ENCODE data around the gene SLAMF8. TPM values are rescaled to one million over a fixed set of nuclear protein-coding genes. Genes with fewer than 3 reads are reported as not detected.

SLAMF8 gene
- polyA plus RNA-seq, 1 experiment, result not detected

DNA sequence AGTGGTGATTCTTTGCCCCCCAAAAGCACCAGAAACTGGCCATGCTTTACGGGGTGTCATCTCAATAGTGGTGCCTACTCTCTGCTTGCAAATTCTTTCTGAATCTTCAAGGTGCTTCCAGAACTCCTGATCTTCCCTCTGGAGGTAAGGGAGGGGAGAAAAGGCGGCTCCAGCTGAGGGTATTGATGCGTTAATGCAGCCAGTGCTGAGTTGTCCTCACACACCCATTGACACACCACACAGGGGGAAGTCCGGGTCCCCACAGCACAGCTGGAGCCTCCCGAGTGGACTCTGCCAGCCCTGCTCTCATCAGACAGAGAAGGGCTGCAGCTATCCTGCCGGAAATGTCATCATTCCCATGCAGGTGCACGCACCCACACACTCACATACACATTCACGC, 34.5 kb downstream of the SLAMF8 start:
- no peak for DNase-seq (ENCODE audit: low read depth, low spot score)
- POLR2A ChIA-PET, result no interaction called here
- TF ChIP-seq, protein P1, sequence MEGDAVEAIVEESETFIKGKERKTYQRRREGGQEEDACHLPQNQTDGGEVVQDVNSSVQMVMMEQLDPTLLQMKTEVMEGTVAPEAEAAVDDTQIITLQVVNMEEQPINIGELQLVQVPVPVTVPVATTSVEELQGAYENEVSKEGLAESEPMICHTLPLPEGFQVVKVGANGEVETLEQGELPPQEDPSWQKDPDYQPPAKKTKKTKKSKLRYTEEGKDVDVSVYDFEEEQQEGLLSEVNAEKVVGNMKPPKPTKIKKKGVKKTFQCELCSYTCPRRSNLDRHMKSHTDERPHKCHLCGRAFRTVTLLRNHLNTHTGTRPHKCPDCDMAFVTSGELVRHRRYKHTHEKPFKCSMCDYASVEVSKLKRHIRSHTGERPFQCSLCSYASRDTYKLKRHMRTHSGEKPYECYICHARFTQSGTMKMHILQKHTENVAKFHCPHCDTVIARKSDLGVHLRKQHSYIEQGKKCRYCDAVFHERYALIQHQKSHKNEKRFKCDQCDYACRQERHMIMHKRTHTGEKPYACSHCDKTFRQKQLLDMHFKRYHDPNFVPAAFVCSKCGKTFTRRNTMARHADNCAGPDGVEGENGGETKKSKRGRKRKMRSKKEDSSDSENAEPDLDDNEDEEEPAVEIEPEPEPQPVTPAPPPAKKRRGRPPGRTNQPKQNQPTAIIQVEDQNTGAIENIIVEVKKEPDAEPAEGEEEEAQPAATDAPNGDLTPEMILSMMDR (IDR thresholded peaks at IDR 0.05; ENCODE audit: low read depth, low read length), result no peak
- H3K27ac ChIP-seq (ENCODE audit: low read depth, low read length), result no peak overlapping the region
- CTCF ChIA-PET, result interaction anchor here (1.2 kb wide), 1 partner anchor 62 kb away, joined by 3 read pairs; no protein-coding TSS in a partner anchor
- H3K4me3 ChIP-seq (ENCODE audit: low read depth, low read length), result no peak overlapping the region
- no peaks in the 10 kb centered on the region for H3K27me3 ChIP-seq (ENCODE audit: control insufficient read depth, insufficient read depth, low read length)
- no peaks in the 10 kb centered on the region for H3K9me3 ChIP-seq (ENCODE audit: control insufficient read depth, insufficient read depth, low read length)

DNA sequence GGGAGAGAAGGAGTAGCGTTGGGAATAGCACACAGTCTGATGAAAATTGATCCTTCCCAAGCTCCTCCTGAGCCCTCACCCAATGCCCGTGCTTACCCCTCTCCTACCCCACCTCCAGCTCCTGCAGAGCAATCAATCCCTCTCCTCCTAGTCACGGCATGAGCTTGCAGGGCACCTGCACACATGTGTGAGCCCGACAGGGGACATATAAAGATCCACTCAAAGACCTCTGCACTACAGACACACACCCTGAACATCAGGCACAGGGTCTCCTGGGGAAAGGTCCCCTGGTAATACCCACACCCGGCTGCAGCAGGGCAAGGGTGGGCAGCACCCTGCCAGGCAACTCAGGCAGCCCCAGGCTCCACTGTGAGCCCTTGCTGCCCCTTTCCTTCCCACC, 35.4 kb downstream of the SLAMF8 start:
- no peak for DNase-seq (ENCODE audit: low read depth, low spot score)
- TF ChIP-seq, protein P1 (IDR thresholded peaks at IDR 0.05; ENCODE audit: low read depth, low read length), result no peak
- Histone ChIP-seq H3K27ac (ENCODE audit: low read depth, low read length) (no peak overlapping the region), H3K27me3 (ENCODE audit: control insufficient read depth, insufficient read depth, low read length) (no peaks in the 10 kb centered on the region), H3K4me3 (ENCODE audit: low read depth, low read length) (no peak overlapping the region), H3K9me3 (ENCODE audit: control insufficient read depth, insufficient read depth, low read length) (no peaks in the 10 kb centered on the region)
- ChIA-PET POLR2A (no interaction called here), CTCF (no interaction called here)

DNA sequence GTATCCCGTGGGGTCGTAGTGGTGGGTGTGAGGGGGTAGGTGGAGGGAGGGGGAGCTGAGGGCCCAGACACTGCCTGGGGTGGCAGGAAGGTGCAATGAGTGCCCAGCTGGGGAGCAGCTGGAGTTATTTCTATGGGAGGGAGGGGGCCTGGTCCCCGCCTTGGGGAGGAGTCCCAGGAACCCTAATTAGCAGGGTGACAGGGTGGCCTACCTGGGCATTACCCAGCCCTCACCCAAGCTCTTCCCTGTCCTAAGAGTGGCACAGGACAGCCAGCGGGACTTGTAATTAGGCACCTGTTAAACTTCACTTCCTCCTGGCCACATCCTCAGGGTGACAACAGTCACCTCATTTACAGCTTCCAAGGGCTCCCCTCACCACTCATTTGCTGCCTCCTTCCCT, 35.9 kb downstream of the SLAMF8 start, which contains the start of gene VSIG8:
Gene VSIG8, minus strand, starts transcription at position 101 of the 400 bp plus-strand sequence. CDS start 136 bp downstream, outside the sequence.
- ChIA-PET POLR2A (interaction anchor here (0.6 kb wide), 1 partner anchor 21 kb away, joined by 3 read pairs; no protein-coding TSS in a partner anchor), CTCF (no interaction called here)
- no peak within 1 kb of the TSS for H3K27ac ChIP-seq (ENCODE audit: low read depth, low read length)
- DNase-seq (ENCODE audit: low read depth, low spot score), result no peak
- no peaks in the 10 kb centered on the region for H3K9me3 ChIP-seq (ENCODE audit: control insufficient read depth, insufficient read depth, low read length)
- no peaks in the 10 kb centered on the region for H3K27me3 ChIP-seq (ENCODE audit: control insufficient read depth, insufficient read depth, low read length)
- TF ChIP-seq, protein P1 (IDR thresholded peaks at IDR 0.05; ENCODE audit: low read depth, low read length), result no peak
- no peak within 1 kb of the TSS for H3K4me3 ChIP-seq (ENCODE audit: low read depth, low read length)

DNA sequence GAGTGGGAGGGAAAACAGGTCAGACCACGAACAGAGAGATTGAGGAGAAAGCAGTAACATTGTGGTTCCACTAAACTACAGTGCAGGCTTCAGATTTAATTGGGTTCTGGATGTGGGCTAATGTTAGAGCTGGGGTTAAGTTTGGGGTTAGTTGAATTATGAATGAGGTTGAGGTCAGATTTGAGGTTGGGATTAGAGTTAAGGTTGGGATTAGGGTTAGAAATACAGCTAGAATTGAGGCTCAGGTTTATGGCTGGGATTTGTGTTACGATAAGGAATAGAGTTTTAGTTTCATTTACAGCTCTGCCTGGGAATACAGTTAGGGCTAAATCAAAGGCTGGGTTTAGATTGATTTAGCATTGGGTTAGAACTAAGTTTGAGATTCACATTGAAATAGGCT, 37.6 kb downstream of the SLAMF8 start:
- ChIA-PET CTCF (interaction anchor here (0.9 to 1.4 kb wide), 2 partner anchors 10 to 74 kb away, joined by 3 to 4 read pairs; no protein-coding TSS in a partner anchor), POLR2A (no interaction called here)
- DNase-seq (ENCODE audit: low read depth, low spot score), result no peak
- Histone ChIP-seq H3K4me3 (ENCODE audit: low read depth, low read length) (no peak overlapping the region), H3K9me3 (ENCODE audit: control insufficient read depth, insufficient read depth, low read length) (no peaks in the 10 kb centered on the region), H3K27ac (ENCODE audit: low read depth, low read length) (no peak overlapping the region), H3K27me3 (ENCODE audit: control insufficient read depth, insufficient read depth, low read length) (no peaks in the 10 kb centered on the region)
- TF ChIP-seq, protein P1 (IDR thresholded peaks at IDR 0.05; ENCODE audit: low read depth, low read length), result no peak

DNA sequence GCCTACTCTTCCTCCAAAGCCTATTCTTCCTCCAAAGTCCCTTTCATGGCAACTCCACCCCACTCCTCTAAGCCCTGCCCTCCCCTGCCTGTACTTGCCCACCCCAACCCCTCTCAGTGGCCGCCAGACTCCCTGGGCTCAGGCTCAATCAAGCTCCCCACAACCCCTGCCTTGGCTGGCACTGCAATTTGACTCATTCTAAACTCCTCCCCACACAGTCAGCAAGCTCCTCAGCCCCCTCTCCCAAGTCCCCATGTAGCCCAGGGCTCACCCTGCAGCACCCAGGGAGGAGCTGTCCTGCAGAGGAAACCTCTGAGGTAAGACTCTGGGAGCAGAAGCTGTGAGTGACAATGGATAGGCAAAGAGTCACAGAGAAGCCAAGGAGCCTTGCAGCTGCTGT, 39.4 kb downstream of the SLAMF8 start:
- ChIA-PET CTCF (interaction anchor here (0.6 to 1.1 kb wide), 2 partner anchors 67 to 167 kb away, joined by 3 read pairs; no protein-coding TSS in a partner anchor), POLR2A (no interaction called here)
- no peak for DNase-seq (ENCODE audit: low read depth, low spot score)
- Histone ChIP-seq H3K27ac (ENCODE audit: low read depth, low read length) (no peak overlapping the region), H3K4me3 (ENCODE audit: low read depth, low read length) (no peak overlapping the region), H3K27me3 (ENCODE audit: control insufficient read depth, insufficient read depth, low read length) (no peaks in the 10 kb centered on the region), H3K9me3 (ENCODE audit: control insufficient read depth, insufficient read depth, low read length) (no peaks in the 10 kb centered on the region)
- TF ChIP-seq, protein P1 (IDR thresholded peaks at IDR 0.05; ENCODE audit: low read depth, low read length), result no peak
